Progenitor cell of endocrine pancreas (in vitro differentiated cells): ENCODE results near the gene LRRC75A. TPM values are rescaled to one million over a fixed set of nuclear protein-coding genes. Genes with fewer than 3 reads are reported as not detected.

Experiments used
- DNase-seq: peaks from one replicate; pipeline ENCODE4 v3.0.0; 2021; ENCODE audit warnings: low spot score; ENCODE audit not compliant: unreplicated experiment
- H3K27ac Mint-ChIP-seq: 2 replicates; pipeline ENCODE4 v1.8.0; 2021; ENCODE audit warnings: mild to moderate bottlenecking, moderate library complexity, mixed read lengths
- H3K27me3 Mint-ChIP-seq: 2 replicates; pipeline ENCODE4 v1.8.0; 2021; ENCODE audit warnings: mixed read lengths
- H3K36me3 Mint-ChIP-seq: 2 replicates; pipeline ENCODE4 v1.8.0; 2022; ENCODE audit warnings: mixed read lengths; ENCODE audit not compliant: insufficient read depth
- H3K4me1 Mint-ChIP-seq: 2 replicates; pipeline ENCODE4 v1.8.0; 2021; ENCODE audit warnings: low read depth, mixed read lengths
- H3K4me3 Mint-ChIP-seq: 2 replicates; pipeline ENCODE4 v1.8.0; 2021; ENCODE audit warnings: low read depth, mild to moderate bottlenecking, moderate library complexity, mixed read lengths
- H3K9me3 Mint-ChIP-seq: 2 replicates; pipeline ENCODE4 v1.8.0; 2021; ENCODE audit warnings: low read depth, mixed read lengths
- total RNA-seq: library from RNA; stranded (reverse); gene quantifications from 2 replicates; pipeline ENCODE4 v1.2.1, GENCODE V29; 2021
- TF ChIP-seq, protein P1 (sequence below): fragments of 200-600 bp; sonication (generic); IDR thresholded peaks from one replicate; pipeline ENCODE4 v1.5.0; 2021; ENCODE audit warnings: antibody characterized with exemption, mild to moderate bottlenecking; ENCODE audit not compliant: unreplicated experiment

The LRRC75A gene
- total RNA-seq, 1 donor from 2014 or later, result 9.7 TPM

- H3K4me3 Mint-ChIP-seq, result no peak overlapping the region
- H3K27me3 Mint-ChIP-seq, result peaks cover 3% of the 10 kb centered on the region
- H3K36me3 Mint-ChIP-seq, result no peaks in the 10 kb centered on the region
- no peaks in the 10 kb centered on the region for H3K4me1 Mint-ChIP-seq
- H3K27ac Mint-ChIP-seq, result no peak overlapping the region
- TF ChIP-seq, protein P1, sequence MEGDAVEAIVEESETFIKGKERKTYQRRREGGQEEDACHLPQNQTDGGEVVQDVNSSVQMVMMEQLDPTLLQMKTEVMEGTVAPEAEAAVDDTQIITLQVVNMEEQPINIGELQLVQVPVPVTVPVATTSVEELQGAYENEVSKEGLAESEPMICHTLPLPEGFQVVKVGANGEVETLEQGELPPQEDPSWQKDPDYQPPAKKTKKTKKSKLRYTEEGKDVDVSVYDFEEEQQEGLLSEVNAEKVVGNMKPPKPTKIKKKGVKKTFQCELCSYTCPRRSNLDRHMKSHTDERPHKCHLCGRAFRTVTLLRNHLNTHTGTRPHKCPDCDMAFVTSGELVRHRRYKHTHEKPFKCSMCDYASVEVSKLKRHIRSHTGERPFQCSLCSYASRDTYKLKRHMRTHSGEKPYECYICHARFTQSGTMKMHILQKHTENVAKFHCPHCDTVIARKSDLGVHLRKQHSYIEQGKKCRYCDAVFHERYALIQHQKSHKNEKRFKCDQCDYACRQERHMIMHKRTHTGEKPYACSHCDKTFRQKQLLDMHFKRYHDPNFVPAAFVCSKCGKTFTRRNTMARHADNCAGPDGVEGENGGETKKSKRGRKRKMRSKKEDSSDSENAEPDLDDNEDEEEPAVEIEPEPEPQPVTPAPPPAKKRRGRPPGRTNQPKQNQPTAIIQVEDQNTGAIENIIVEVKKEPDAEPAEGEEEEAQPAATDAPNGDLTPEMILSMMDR, result no peak
- DNase-seq, result no peak
- H3K9me3 Mint-ChIP-seq, result no peaks in the 10 kb centered on the region
Observed at GRCh38 chr17:16419074-16419928, 72.7 kb downstream of the LRRC75A start.

DNA sequence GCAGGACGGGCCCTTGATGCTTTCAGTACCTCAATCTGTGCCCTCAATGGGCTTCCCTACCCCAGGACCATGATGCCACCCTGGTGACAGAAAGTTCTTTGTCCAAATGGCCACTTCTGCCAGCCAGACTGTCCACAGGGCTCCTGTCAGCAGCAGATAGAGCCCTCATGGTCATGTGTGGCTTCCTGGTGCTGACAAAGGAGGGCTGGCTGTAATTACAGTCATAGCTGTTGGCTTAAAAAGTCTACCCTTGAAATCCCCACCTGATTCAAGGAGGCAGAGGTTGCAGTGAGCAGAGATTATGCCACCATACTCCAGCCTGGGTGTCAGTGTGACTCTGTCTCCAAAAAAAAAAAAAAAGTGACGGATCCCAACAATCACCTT lies 73.3 kb downstream of the LRRC75A start:
- no peaks in the 10 kb centered on the region for H3K4me1 Mint-ChIP-seq
- TF ChIP-seq, protein P1, result no peak
- H3K36me3 Mint-ChIP-seq, result no peaks in the 10 kb centered on the region

GRCh38 chr17:16417896-16418684 lies 73.9 kb downstream of the LRRC75A start:
- Mint-ChIP-seq H3K27ac (no peak overlapping the region), H3K9me3 (no peaks in the 10 kb centered on the region), H3K4me1 (no peaks in the 10 kb centered on the region), H3K27me3 (peaks cover 6% of the 10 kb centered on the region), H3K36me3 (no peaks in the 10 kb centered on the region), H3K4me3 (no peak overlapping the region)
- TF ChIP-seq, protein P1, result no peak
- DNase-seq, result no peak

More for the DNA sequence above, 73.3 kb downstream of the LRRC75A start:
- no peak overlapping the region for H3K27ac Mint-ChIP-seq
- no peak overlapping the region for H3K4me3 Mint-ChIP-seq
- peaks cover 6% of the 10 kb centered on the region for H3K27me3 Mint-ChIP-seq
- H3K9me3 Mint-ChIP-seq, result no peaks in the 10 kb centered on the region
- no peak for DNase-seq

- no peak overlapping the region for H3K4me3 Mint-ChIP-seq
- TF ChIP-seq, protein P1, result no peak
- no peak for DNase-seq
- no peaks in the 10 kb centered on the region for H3K4me1 Mint-ChIP-seq
- H3K27ac Mint-ChIP-seq, result no peak overlapping the region
- peaks cover 8% of the 10 kb centered on the region for H3K27me3 Mint-ChIP-seq
- no peaks in the 10 kb centered on the region for H3K36me3 Mint-ChIP-seq
- no peaks in the 10 kb centered on the region for H3K9me3 Mint-ChIP-seq
Observed at GRCh38 chr17:16417399-16417798, 74.6 kb downstream of the LRRC75A start.
